HCT116 (cell line): ENCODE data around the gene TGFBI. TPM values are rescaled to one million over a fixed set of nuclear protein-coding genes. Genes with fewer than 3 reads are reported as not detected.

Source experiments
- ATAC-seq: fragments of 200-7000 bp; cut with Tn5 transposase; 2 replicates; pipeline ENCODE4 v1.9.1; 2020; ENCODE audit warnings: mild to moderate bottlenecking, moderate library complexity
- BruUV-seq: library from RNA; stranded (reverse); fragments of 400-500 nt; replicated peaks from 2 replicates; lab custom pipeline; 2021; lab: Mats Ljungman, UMichigan
- CTCF ChIA-PET: fragments of 300-600 bp; sonication (Branson Sonifier 250); formaldehyde crosslinking; loops from one replicate; lab custom pipeline; 2021; ENCODE audit warnings: antibody characterized with exemption; lab: Charles Lee
- POLR2A ChIA-PET: fragments of 300-600, 350-600 bp; sonication (Branson Sonifier 250); formaldehyde crosslinking; loops from one replicate; lab custom pipeline; 2021; ENCODE audit warnings: antibody characterized with exemption; lab: Charles Lee
- RAD21 ChIA-PET, 2 experiments: fragments of 300-600 bp; sonication (Branson Sonifier 250); formaldehyde crosslinking; loops; one replicate each; lab custom pipeline; 2023; ENCODE audit warnings: low total read pairs in 2 of 2; ENCODE audit not compliant: uncharacterized antibody in 2 of 2, unreplicated experiment in 2 of 2, low non-redundant PET in 1 of 2; lab: Charles Lee
- DNase-seq: peaks from one replicate; pipeline ENCODE4 v3.0.0-alpha.2; 2010; ENCODE audit warnings: low read depth, low spot score
- H2AFZ ChIP-seq: fragments of 200-600 bp; shearing (Covaris generic), sonication (generic); 2 replicates; pipeline ENCODE4 v1.6.1; 2017; ENCODE audit warnings: low read depth, mixed run types, mixed read lengths, antibody characterized with exemption, low read length; ENCODE audit not compliant: poor library complexity, severe bottlenecking
- H3K27ac ChIP-seq: 2 replicates; pipeline ENCODE4 v1.5.1; 2012; ENCODE audit warnings: low read depth, low read length
- H3K27me3 ChIP-seq: fragments of 200-600 bp; sonication (generic); 2 replicates; pipeline ENCODE4 v1.6.1; 2016; ENCODE audit warnings: mixed run types, low read length, mixed read lengths; ENCODE audit not compliant: insufficient read depth
- H3K36me3 ChIP-seq, 2 experiments: fragments of 200-500 bp in 1 of 2; fragments of 200-600 bp in 1 of 2; sonication (Bioruptor generic) in 1 of 2; sonication (generic) in 1 of 2; 2 replicates each; pipeline versions ENCODE4 v1.5.1 to v1.6.1; 2014 to 2016; ENCODE audit warnings: low read length in 2 of 2, inconsistent platforms in 1 of 2, mixed read lengths in 1 of 2, mixed run types in 1 of 2; ENCODE audit not compliant: insufficient read depth in 2 of 2, control insufficient read depth in 1 of 2
- H3K4me1 ChIP-seq, 2 experiments: fragments of 200-600 bp in 1 of 2; sonication (generic) in 1 of 2; 2 replicates each; pipeline versions ENCODE4 v1.5.1 to v1.6.1; 2012 to 2017; ENCODE audit warnings: low read length in 2 of 2, inconsistent platforms in 1 of 2, mild to moderate bottlenecking in 1 of 2, mixed read lengths in 1 of 2, mixed run types in 1 of 2, moderate library complexity in 1 of 2; ENCODE audit not compliant: insufficient read depth in 2 of 2, control insufficient read depth in 1 of 2
- H3K4me2 ChIP-seq: fragments of 200-600 bp; sonication (generic); 2 replicates; pipeline ENCODE4 v1.6.1; 2017; ENCODE audit warnings: mixed run types, low read length, mixed read lengths
- H3K4me3 ChIP-seq, 2 experiments: fragments of 200-600 bp in 1 of 2; sonication (generic) in 1 of 2; replicated peaks in 1 of 2; 2 replicates each; pipeline ENCODE4 v1.5.1; 2011 to 2016; ENCODE audit warnings: low read length in 2 of 2, control low read depth in 1 of 2, low read depth in 1 of 2, mild to moderate bottlenecking in 1 of 2, mixed read lengths in 1 of 2, mixed run types in 1 of 2
- H3K79me2 ChIP-seq: fragments of 200-600 bp; sonication (generic); 2 replicates; pipeline ENCODE4 v1.6.1; 2017; ENCODE audit warnings: mild to moderate bottlenecking, mixed run types, low read length, moderate library complexity, mixed read lengths; ENCODE audit not compliant: insufficient read depth
- H3K9ac ChIP-seq: fragments of 200-600 bp; sonication (generic); 2 replicates; pipeline ENCODE4 v1.6.1; 2016; ENCODE audit warnings: low read length, mixed read lengths
- H3K9me2 ChIP-seq: fragments of 200-600 bp; sonication (generic), shearing (Covaris generic); 2 replicates; pipeline ENCODE4 v1.6.1; 2017; ENCODE audit warnings: mixed run types, mild to moderate bottlenecking, moderate library complexity; ENCODE audit not compliant: insufficient read depth
- H3K9me3 ChIP-seq, 2 experiments: fragments of 200-500 bp in 1 of 2; fragments of 200-600 bp in 1 of 2; sonication (Bioruptor generic) in 1 of 2; sonication (generic) in 1 of 2; 2 replicates each; pipeline ENCODE4 v1.6.1; 2014 to 2017; ENCODE audit warnings: low read length in 2 of 2, mixed read lengths in 2 of 2, inconsistent platforms in 1 of 2, low read depth in 1 of 2, mild to moderate bottlenecking in 1 of 2, mixed run types in 1 of 2, moderate library complexity in 1 of 2; ENCODE audit not compliant: control insufficient read depth in 1 of 2, insufficient read depth in 1 of 2
- H4K20me1 ChIP-seq: fragments of 200-600 bp; sonication (generic), shearing (Covaris generic); 2 replicates; pipeline ENCODE4 v1.6.1; 2017; ENCODE audit warnings: mixed run types, mild to moderate bottlenecking, moderate library complexity; ENCODE audit not compliant: insufficient read depth
- CBX3 ChIP-seq: IDR thresholded peaks from 2 replicates; pipeline ENCODE4 v1.6.1; 2012; ENCODE audit warnings: low read depth
- ELF1 ChIP-seq: IDR thresholded peaks from 2 replicates; pipeline ENCODE4 v1.6.1; 2012; ENCODE audit warnings: low read depth, borderline replicate concordance
- EZH2 ChIP-seq: fragments of 200-600 bp; sonication (generic); IDR thresholded peaks from 2 replicates; pipeline ENCODE4 v1.6.1; 2017; ENCODE audit warnings: antibody characterized with exemption, mixed run types
- RAD21 ChIP-seq: IDR thresholded peaks from 2 replicates; pipeline ENCODE4 v1.6.1; 2012; ENCODE audit warnings: low read depth, mild to moderate bottlenecking
- SIN3A ChIP-seq: IDR thresholded peaks from 2 replicates; pipeline ENCODE4 v1.6.1; 2012; ENCODE audit warnings: low read depth
- SRF ChIP-seq: IDR thresholded peaks from 2 replicates; pipeline ENCODE4 v1.6.1; 2012; ENCODE audit warnings: low read depth
- YY1 ChIP-seq: IDR thresholded peaks from 2 replicates; pipeline ENCODE4 v1.6.1; 2011; ENCODE audit warnings: low read length, low read depth, moderate library complexity, mild to moderate bottlenecking; ENCODE audit not compliant: insufficient replicate concordance; ENCODE audit errors: extremely low read depth
- ZNF274 ChIP-seq: fragments of 200-500 bp; sonication (Bioruptor generic); IDR thresholded peaks from 2 replicates; pipeline ENCODE4 v1.6.1; 2014; ENCODE audit warnings: mild to moderate bottlenecking, low read depth, low read length, inconsistent platforms
- intact Hi-C: fragments of 100-400 bp; cut with micrococcal nuclease; formaldehyde crosslinking; loops from 2 replicates; pipeline ENCODE4 v1.10.0; 2022
- total RNA-seq: library from RNA; stranded (reverse); gene quantifications from one replicate; pipeline ENCODE4 v1.2.1, GENCODE V29; 2021; ENCODE audit not compliant: unreplicated experiment
- TF ChIP-seq, protein P1 (sequence below): IDR thresholded peaks from 2 replicates; pipeline ENCODE4 v1.6.1; 2012
- TF ChIP-seq, protein P2 (sequence below), 3 experiments: fragments of 200-600 bp in 1 of 3; sonication (generic) in 1 of 3; IDR thresholded peaks in 2 of 3; conservative IDR thresholded peaks in 1 of 3; 2 replicates each; pipeline ENCODE4 v1.5.1; 2012 to 2017; ENCODE audit warnings: low read depth in 2 of 3, low read length in 2 of 3, antibody characterized with exemption in 1 of 3, borderline replicate concordance in 1 of 3, control low read depth in 1 of 3, mild to moderate bottlenecking in 1 of 3, mixed read lengths in 1 of 3, mixed run types in 1 of 3, moderate library complexity in 1 of 3; ENCODE audit not compliant: insufficient read depth in 1 of 3

Gene TGFBI
- total RNA-seq, 1 experiment from 2014 or later = 0.64 TPM

DNA sequence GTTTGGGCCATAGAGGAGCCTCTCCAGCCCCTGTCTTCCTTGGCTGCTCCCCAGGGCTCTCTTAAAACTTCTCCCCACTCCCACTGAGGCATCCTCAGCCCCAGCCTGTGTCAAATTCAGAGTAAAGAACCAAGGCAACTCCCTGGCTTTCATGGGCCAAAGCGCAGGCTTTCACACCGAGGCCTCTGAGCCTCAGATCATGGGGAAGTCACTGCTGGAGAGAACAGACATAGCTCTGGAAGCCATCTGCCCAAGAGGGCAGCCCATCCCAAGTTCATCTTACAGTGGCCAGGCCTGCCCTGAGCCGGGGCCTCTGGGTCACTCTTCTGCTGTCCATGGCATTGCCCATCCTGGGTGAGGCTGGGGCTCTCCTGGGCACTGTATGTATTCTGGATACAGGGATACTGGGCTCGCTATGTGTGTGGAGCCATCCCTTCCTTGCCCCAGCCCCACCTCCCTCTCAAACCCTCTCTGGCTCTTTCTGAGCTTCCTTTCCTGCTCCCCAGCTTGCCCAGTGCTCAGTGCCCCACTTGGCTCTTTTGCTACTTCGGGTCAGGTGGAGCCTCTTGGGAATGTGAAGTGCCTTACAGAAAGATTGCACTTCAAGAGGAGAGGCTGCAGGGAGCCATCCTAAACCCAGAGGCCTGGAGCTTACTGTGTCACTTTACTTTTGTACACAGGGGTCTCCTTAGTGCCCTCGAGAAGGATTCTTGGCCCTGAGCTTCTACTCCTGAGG lies 33.0 kb downstream of the TGFBI start (continued):
- no peak for TF ChIP-seq ZNF274
- TF ChIP-seq SIN3A = no peak
- TF ChIP-seq SRF = no peak
- no peak for TF ChIP-seq CBX3
- TF ChIP-seq, protein P1, sequence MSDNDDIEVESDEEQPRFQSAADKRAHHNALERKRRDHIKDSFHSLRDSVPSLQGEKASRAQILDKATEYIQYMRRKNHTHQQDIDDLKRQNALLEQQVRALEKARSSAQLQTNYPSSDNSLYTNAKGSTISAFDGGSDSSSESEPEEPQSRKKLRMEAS = no peak
- TF ChIP-seq ELF1 = no peak
- no peak for TF ChIP-seq EZH2
- TF ChIP-seq, protein P2, sequence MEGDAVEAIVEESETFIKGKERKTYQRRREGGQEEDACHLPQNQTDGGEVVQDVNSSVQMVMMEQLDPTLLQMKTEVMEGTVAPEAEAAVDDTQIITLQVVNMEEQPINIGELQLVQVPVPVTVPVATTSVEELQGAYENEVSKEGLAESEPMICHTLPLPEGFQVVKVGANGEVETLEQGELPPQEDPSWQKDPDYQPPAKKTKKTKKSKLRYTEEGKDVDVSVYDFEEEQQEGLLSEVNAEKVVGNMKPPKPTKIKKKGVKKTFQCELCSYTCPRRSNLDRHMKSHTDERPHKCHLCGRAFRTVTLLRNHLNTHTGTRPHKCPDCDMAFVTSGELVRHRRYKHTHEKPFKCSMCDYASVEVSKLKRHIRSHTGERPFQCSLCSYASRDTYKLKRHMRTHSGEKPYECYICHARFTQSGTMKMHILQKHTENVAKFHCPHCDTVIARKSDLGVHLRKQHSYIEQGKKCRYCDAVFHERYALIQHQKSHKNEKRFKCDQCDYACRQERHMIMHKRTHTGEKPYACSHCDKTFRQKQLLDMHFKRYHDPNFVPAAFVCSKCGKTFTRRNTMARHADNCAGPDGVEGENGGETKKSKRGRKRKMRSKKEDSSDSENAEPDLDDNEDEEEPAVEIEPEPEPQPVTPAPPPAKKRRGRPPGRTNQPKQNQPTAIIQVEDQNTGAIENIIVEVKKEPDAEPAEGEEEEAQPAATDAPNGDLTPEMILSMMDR (IDR thresholded peaks at IDR 0.05 in 2 of 3, conservative IDR thresholded peaks at IDR 0.05 in 1 of 3; ENCODE audit: borderline replicate concordance in 1 of 3, insufficient read depth in 1 of 3, low read depth in 2 of 3, low read length in 2 of 3) = no peak

DNA sequence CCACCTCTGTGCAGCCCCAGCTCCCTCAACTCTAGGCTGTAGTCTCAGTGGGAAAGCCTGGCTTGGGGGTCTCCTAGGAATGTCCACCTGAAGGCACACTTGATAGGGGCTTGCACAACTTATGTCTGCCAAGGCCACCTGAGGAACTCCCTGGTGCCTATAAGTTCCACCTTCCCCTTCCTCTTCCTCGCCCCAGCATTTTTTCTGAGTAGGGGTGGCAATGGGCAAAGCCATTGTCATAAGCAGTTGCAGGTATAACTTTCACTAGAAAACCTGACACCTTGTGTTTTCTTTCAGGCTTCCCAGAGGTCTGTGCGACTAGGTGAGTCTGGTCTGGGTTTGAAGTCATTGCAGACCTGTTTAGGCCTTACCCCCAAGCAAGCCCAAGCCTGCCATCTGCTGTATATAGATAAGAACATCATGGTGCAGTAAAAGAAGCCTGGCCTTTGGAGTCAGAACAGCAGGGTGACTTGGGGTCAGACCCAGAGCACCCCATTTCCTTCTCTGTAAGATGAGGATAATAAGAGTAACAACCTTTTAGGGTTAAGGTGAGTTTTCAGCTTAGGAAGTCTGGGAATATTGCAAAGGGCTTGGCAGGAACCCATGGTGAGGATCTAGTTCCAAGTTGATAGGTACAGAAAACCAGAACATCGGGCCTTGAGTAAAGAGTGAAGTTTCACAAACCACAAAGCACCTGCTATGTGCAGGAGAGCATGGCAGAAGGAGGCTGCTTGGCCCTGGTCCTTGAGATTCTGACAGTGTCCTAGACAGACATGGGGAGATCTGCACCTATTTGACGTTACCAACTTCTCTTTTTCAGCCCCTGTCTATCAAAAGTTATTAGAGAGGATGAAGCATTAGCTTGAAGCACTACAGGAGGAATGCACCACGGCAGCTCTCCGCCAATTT lies 33.8 kb downstream of the TGFBI start:
- Histone ChIP-seq H4K20me1 (no peaks in the 10 kb centered on the region), H3K79me2 (no peaks in the 10 kb centered on the region), H3K27me3 (no peaks in the 10 kb centered on the region), H3K36me3 (no peaks in the 10 kb centered on the region)
- TF ChIP-seq, protein P2 (IDR thresholded peaks at IDR 0.05 in 2 of 3, conservative IDR thresholded peaks at IDR 0.05 in 1 of 3; ENCODE audit: borderline replicate concordance in 1 of 3, insufficient read depth in 1 of 3, low read depth in 2 of 3, low read length in 2 of 3) = peak; percentile 69 to 96 (median 79)
- no peak for TF ChIP-seq EZH2
- no peak for TF ChIP-seq YY1
- TF ChIP-seq RAD21 = peak; percentile 99
- TF ChIP-seq, all 23 proteins: peak for 2
- ChIA-PET CTCF (interaction anchor here (1.0 kb wide), 1 partner anchor 120 kb away, joined by 3 read pairs; no protein-coding TSS in a partner anchor), POLR2A (no interaction called here), RAD21 (no interaction called here)
- Histone ChIP-seq H3K9me2 (no peaks in the 10 kb centered on the region), H3K4me3 (no peak overlapping the region), H3K4me1 (peaks cover 15 to 20% of the 10 kb centered on the region in 2 experiments), H3K27ac (no peak overlapping the region), H3K9me3 (no peaks in the 10 kb centered on the region), H3K9ac (no peak overlapping the region), H3K4me2 (no peak overlapping the region; the same call in 1 of the 2 replicates), H2AFZ (peak overlapping the region; percentile 45)
- intact Hi-C loops = loop anchor here (1.0 to 5.0 kb wide), 4 partner anchors 110 to 175 kb away; no protein-coding TSS in a partner anchor
- DNase-seq (peak; percentile 77), ATAC-seq (peak; percentile 79)
- BruUV-seq = no TSS peak
